B cell (primary cell): ENCODE data around the gene BRSK1. TPM values are rescaled to one million over a fixed set of nuclear protein-coding genes. Genes with fewer than 3 reads are reported as not detected.
A peak's percentile ranks its signal among the peaks of the same experiment; 100 is the strongest.

Source experiments
- ATAC-seq: fragments of 200-7000 bp; cut with Tn5 transposase; one replicate; pipeline ENCODE4 v1.10.0; 2021; ENCODE audit warnings: low read depth, mild to moderate bottlenecking, moderate number of reproducible peaks, moderate library complexity
- CTCF ChIA-PET: fragments of 350-600 bp; sonication (Branson Sonifier 250); formaldehyde crosslinking; loops from one replicate; lab custom pipeline; 2021; ENCODE audit warnings: antibody characterized with exemption, inconsistent platforms; lab: Charles Lee
- POLR2A ChIA-PET: fragments of 350-600 bp; sonication (Branson Sonifier 250); formaldehyde crosslinking; loops from one replicate; lab custom pipeline; 2021; ENCODE audit warnings: antibody characterized with exemption; lab: Charles Lee
- DNase-seq: peaks from one replicate; pipeline ENCODE4 v3.0.0; 2013
- H2AFZ ChIP-seq: 2 replicates; pipeline ENCODE4 v1.6.1; 2012; ENCODE audit warnings: mild to moderate bottlenecking, low read depth, low read length; ENCODE audit not compliant: insufficient read depth, poor library complexity, severe bottlenecking
- H3K27ac ChIP-seq, 2 donors: 1 replicate in 1 of 2; 2 replicates in 1 of 2; pipeline ENCODE4 v1.5.1; 2012 to 2013; ENCODE audit warnings: low read length in 2 of 2, mild to moderate bottlenecking in 2 of 2, moderate library complexity in 1 of 2
- H3K27me3 ChIP-seq, 4 experiments: fragments of 200-600 bp in 1 of 4; sonication (generic) in 1 of 4; replicated peaks in 1 of 4; 1 replicate in 2 of 4; 2 replicates in 2 of 4; pipeline versions ENCODE4 v1.6.1 to v1.7.0; 2013 to 2016; ENCODE audit warnings: low read length in 3 of 4, mild to moderate bottlenecking in 2 of 4, mixed read lengths in 1 of 4, moderate library complexity in 1 of 4; ENCODE audit not compliant: insufficient read depth in 4 of 4, control insufficient read depth in 3 of 4; ENCODE audit errors: control extremely low read depth in 1 of 4
- H3K36me3 ChIP-seq, 2 experiments: replicated peaks in 1 of 2; 1 replicate in 1 of 2; 2 replicates in 1 of 2; pipeline versions ENCODE4 v1.6.1 to v1.7.1; 2013; ENCODE audit warnings: low read length in 1 of 2; ENCODE audit not compliant: insufficient read depth in 2 of 2, control insufficient read depth in 1 of 2; ENCODE audit errors: control extremely low read depth in 1 of 2, extremely low read depth in 1 of 2
- H3K4me1 ChIP-seq, 2 donors: fragments of 200-600 bp in 1 of 2; sonication (generic) in 1 of 2; 1 replicate in 1 of 2; 2 replicates in 1 of 2; pipeline versions ENCODE4 v1.5.1 to v1.6.1; 2013 to 2017; ENCODE audit warnings: low read length in 2 of 2; ENCODE audit not compliant: control insufficient read depth in 2 of 2, insufficient read depth in 2 of 2
- H3K4me2 ChIP-seq: replicated peaks from 2 replicates; pipeline ENCODE3; 2012; ENCODE audit warnings: mild to moderate bottlenecking, low read depth, low read length; ENCODE audit not compliant: poor library complexity, severe bottlenecking
- H3K4me3 ChIP-seq, 5 experiments: fragments of 200-600 bp in 1 of 5; sonication (generic) in 1 of 5; 1 replicate in 3 of 5; 2 replicates in 2 of 5; pipeline versions ENCODE4 v1.5.1 to v1.7.0; 2011 to 2016; ENCODE audit warnings: low read length in 4 of 5, mild to moderate bottlenecking in 4 of 5, low read depth in 2 of 5, control low read depth in 1 of 5, moderate library complexity in 1 of 5; ENCODE audit not compliant: insufficient read depth in 1 of 5; ENCODE audit errors: control extremely low read depth in 1 of 5, extremely low read depth in 1 of 5
- H3K79me2 ChIP-seq: fragments of 200-600 bp; sonication (generic); one replicate; pipeline ENCODE4 v1.6.0; 2016; ENCODE audit warnings: low read length; ENCODE audit not compliant: control insufficient read depth, insufficient read depth
- H3K9ac ChIP-seq: fragments of 200-600 bp; sonication (generic); 2 replicates; pipeline ENCODE4 v1.6.1; 2017; ENCODE audit warnings: mild to moderate bottlenecking, low read length, moderate library complexity
- H3K9me3 ChIP-seq, 3 donors: one replicate each; pipeline versions ENCODE4 v1.6.1 to v1.7.1; 2013; ENCODE audit warnings: low read length in 2 of 3; ENCODE audit not compliant: control insufficient read depth in 2 of 3, insufficient read depth in 1 of 3; ENCODE audit errors: control extremely low read depth in 1 of 3
- H4K20me1 ChIP-seq: 2 replicates; pipeline ENCODE4 v1.6.0; 2012; ENCODE audit warnings: mild to moderate bottlenecking, low read length; ENCODE audit not compliant: insufficient read depth, control insufficient read depth, poor library complexity, severe bottlenecking
- H3K27ac Mint-ChIP-seq: one replicate; pipeline ENCODE4 v1.8.0; 2021; ENCODE audit warnings: mixed read lengths
- H3K27me3 Mint-ChIP-seq: one replicate; pipeline ENCODE4 v1.8.0; 2021; ENCODE audit warnings: mixed read lengths
- H3K4me1 Mint-ChIP-seq: one replicate; pipeline ENCODE4 v1.8.0; 2021; ENCODE audit warnings: mixed read lengths
- H3K4me3 Mint-ChIP-seq: one replicate; pipeline ENCODE4 v1.8.0; 2021; ENCODE audit warnings: mixed read lengths
- H3K9me3 Mint-ChIP-seq: one replicate; pipeline ENCODE4 v1.8.0; 2022; ENCODE audit warnings: mixed read lengths; ENCODE audit not compliant: insufficient read depth
- EZH2 ChIP-seq: IDR thresholded peaks from 2 replicates; pipeline ENCODE4 v1.6.1; 2012; ENCODE audit warnings: borderline replicate concordance, low read depth, mild to moderate bottlenecking, moderate library complexity, low read length; ENCODE audit not compliant: insufficient read depth, poor library complexity, severe bottlenecking
- WGBS: methylation state at CpG from one replicate; pipeline ENCODE4 v1.1.5; 2013; ENCODE audit warnings: missing lambda C conversion rate; ENCODE audit not compliant: insufficient coverage; 5-methylcytosine and 5-hydroxymethylcytosine counted together
- intact Hi-C: fragments of 100-400 bp; cut with micrococcal nuclease; formaldehyde crosslinking; loops from one replicate; pipeline ENCODE4 v1.10.0; 2022
- polyA plus RNA-seq: library from polyadenylated mRNA; depleted of rRNA; stranded (reverse); fragments of >200 nt; gene quantifications from 2 replicates; pipeline ENCODE4 v1.2.3, GENCODE V29; 2012
- total RNA-seq, 2 donors: library from RNA; stranded (reverse); fragments of 120-200 nt in 1 of 2; gene quantifications; 1 replicate in 1 of 2; 2 replicates in 1 of 2; pipeline versions ENCODE4 v1.2.3 to v1.2.4, GENCODE V29; 2013 to 2022
- TF ChIP-seq, protein P1 (sequence below): fragments of 200-600 bp; IDR thresholded peaks from one replicate; pipeline ENCODE4 v1.8.0; 2022; ENCODE audit warnings: antibody characterized with exemption, mild to moderate bottlenecking

Gene BRSK1
- total and polyA plus RNA-seq, 2 donors (not counting 1 experiment from before 2014, with no cell fraction given), result 0.94 to 1.4 TPM

DNA sequence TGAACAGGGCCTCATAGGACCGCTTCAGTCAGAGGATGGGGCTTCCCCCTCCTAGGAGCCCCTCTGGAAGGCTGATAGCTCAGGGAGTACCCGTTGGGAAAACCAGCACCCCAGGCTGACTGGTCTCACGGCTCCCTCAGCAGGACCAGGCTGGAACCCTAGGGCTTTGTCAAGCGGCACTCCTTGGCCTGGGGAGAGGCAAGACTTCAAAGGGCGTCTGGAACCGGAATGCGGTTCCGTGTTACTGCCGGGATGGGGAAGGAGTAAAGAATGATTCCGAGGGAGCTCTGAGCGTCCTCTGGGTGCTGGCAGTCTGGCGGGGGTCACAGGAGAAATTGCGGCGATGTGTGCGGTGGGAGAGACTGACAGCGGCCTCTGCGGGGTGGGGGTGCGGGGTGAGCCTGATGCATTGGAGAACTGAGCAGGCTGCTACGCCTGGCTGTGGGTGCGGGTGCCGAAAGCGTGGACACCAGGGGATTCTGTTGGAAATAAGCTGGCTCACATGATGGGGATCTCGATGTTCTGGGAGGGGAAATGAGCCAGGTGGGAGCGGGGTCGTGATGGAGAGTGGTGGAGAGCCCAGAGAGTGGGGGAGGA is 68.8 kb downstream of the BRSK1 start:
- DNase-seq, result no peak
- H3K36me3 ChIP-seq, result no peaks in the 10 kb centered on the region
- Mint-ChIP-seq H3K4me3 (peak overlapping the region; percentile 82), H3K4me1 (peaks cover 23% of the 10 kb centered on the region), H3K27me3 (peaks cover 44% of the 10 kb centered on the region), H3K27ac (no peak overlapping the region), H3K9me3 (no peaks in the 10 kb centered on the region)
- H3K4me1 ChIP-seq, result peaks cover 23 to 29% of the 10 kb centered on the region in 2 donors
- CTCF ChIA-PET, result no interaction called here
- H3K9ac ChIP-seq, result no peak overlapping the region
- no peaks in the 10 kb centered on the region for H3K79me2 ChIP-seq
- no peak for ATAC-seq
- intact Hi-C loops, result no loop called here
- no peak overlapping the region for H3K27ac ChIP-seq
- peaks cover 0 to 60% (median 24%) of the 10 kb centered on the region in 4 experiments for H3K27me3 ChIP-seq
- no peak overlapping the region for H2AFZ ChIP-seq
- POLR2A ChIA-PET, result no interaction called here
- H3K4me3 ChIP-seq, result no peak overlapping the region
- H3K4me2 ChIP-seq, result peak overlapping the region; percentile 79
- WGBS, result 76% methylated on average over 25 of the region's 25 CpGs
- no peaks in the 10 kb centered on the region for H4K20me1 ChIP-seq
- H3K9me3 ChIP-seq, result peaks cover 0 to 18% (median 0%) of the 10 kb centered on the region in 3 donors
- TF ChIP-seq, protein P1, sequence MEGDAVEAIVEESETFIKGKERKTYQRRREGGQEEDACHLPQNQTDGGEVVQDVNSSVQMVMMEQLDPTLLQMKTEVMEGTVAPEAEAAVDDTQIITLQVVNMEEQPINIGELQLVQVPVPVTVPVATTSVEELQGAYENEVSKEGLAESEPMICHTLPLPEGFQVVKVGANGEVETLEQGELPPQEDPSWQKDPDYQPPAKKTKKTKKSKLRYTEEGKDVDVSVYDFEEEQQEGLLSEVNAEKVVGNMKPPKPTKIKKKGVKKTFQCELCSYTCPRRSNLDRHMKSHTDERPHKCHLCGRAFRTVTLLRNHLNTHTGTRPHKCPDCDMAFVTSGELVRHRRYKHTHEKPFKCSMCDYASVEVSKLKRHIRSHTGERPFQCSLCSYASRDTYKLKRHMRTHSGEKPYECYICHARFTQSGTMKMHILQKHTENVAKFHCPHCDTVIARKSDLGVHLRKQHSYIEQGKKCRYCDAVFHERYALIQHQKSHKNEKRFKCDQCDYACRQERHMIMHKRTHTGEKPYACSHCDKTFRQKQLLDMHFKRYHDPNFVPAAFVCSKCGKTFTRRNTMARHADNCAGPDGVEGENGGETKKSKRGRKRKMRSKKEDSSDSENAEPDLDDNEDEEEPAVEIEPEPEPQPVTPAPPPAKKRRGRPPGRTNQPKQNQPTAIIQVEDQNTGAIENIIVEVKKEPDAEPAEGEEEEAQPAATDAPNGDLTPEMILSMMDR, result no peak
- no peak for TF ChIP-seq EZH2

DNA sequence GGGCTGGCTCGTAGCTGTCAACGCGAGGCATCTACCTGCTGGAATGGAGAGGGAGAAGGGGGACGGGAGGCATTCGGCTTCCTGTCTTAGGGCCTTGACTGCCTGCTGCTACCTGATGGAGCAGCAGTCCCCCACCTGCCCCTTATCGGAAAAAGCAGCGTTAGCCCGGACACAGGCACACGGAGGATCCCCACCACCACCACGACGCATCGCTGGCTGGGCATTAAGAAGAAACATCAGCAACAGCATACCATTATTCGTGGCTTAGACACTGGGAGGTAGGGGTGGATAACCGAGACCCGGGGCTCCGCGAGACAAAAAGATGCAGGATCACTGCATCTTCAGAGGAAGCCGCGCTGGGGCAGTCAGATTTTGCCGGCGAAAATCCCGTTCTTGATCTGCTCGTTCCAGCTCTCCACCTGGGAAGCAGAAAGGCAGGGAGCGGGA is 69.6 kb downstream of the BRSK1 start:
- intact Hi-C loops, result no loop called here
- CTCF ChIA-PET, result interaction anchor here (0.9 kb wide), 1 partner anchor 212 kb away, joined by 4 read pairs; no protein-coding TSS in a partner anchor
- Histone ChIP-seq H3K4me2 (peak overlapping the region; percentile 79), H4K20me1 (no peaks in the 10 kb centered on the region), H3K4me3 (peak overlapping the region; percentile 27 to 51 (median 33)), H3K79me2 (no peaks in the 10 kb centered on the region), H3K36me3 (no peaks in the 10 kb centered on the region), H3K9me3 (peaks cover 0 to 18% (median 0%) of the 10 kb centered on the region in 3 donors), H3K9ac (peak overlapping the region; percentile 45), H2AFZ (peak overlapping the region; percentile 73), H3K27me3 (peaks cover 0 to 60% (median 24%) of the 10 kb centered on the region in 4 experiments), H3K4me1 (peaks cover 23 to 29% of the 10 kb centered on the region in 2 donors), H3K27ac (no peak overlapping the region)
- Mint-ChIP-seq H3K4me3 (peak overlapping the region; percentile 82), H3K27me3 (peaks cover 44% of the 10 kb centered on the region), H3K27ac (no peak overlapping the region), H3K9me3 (no peaks in the 10 kb centered on the region), H3K4me1 (peaks cover 23% of the 10 kb centered on the region)
- WGBS, result 9% methylated on average over 18 of the region's 24 CpGs
- DNase-seq, result peak; percentile 41
- POLR2A ChIA-PET, result no interaction called here
- TF ChIP-seq, protein P1, result no peak
- TF ChIP-seq EZH2, result no peak
- no peak for ATAC-seq
